ENCODE data around the gene WDR17. TPM values are rescaled to one million over a fixed set of nuclear protein-coding genes. Genes with fewer than 3 reads are reported as not detected.

The WDR17 gene
- total and polyA plus RNA-seq, 2 of the 13 experiments (the other 11 are each of a cell fraction or from before 2014, with no cell fraction given) = not detected

- TF ChIP-seq ZNF510 (CRISPR knock-in tag; IDR thresholded peaks at IDR 0.05; ENCODE audit: low read depth) = no peak
- no peak for TF ChIP-seq ZFP82 (CRISPR knock-in tag; IDR thresholded peaks at IDR 0.05; ENCODE audit: borderline replicate concordance)
- no peak for TF ChIP-seq CREM (IDR thresholded peaks at IDR 0.05)
- TF ChIP-seq CREM (CRISPR knock-in tag; IDR thresholded peaks at IDR 0.05) = no peak
- TF ChIP-seq GPBP1L1 (CRISPR knock-in tag; IDR thresholded peaks at IDR 0.05) = no peak
- TF ChIP-seq MAFK (conservative IDR thresholded peaks at IDR 0.05 in 1 of 2, IDR thresholded peaks at IDR 0.05 in 1 of 2; ENCODE audit: low read length in 2 of 2) = no peak
- TF ChIP-seq EHMT2 (IDR thresholded peaks at IDR 0.05; ENCODE audit: borderline replicate concordance, low read depth, low read length) = peak; percentile 59; the same call in 1 of the 2 replicates
- TF ChIP-seq TOPORS (CRISPR knock-in tag; IDR thresholded peaks at IDR 0.05) = no peak
- TF ChIP-seq ZNF75D (CRISPR knock-in tag; IDR thresholded peaks at IDR 0.05; ENCODE audit: borderline replicate concordance) = no peak
- TF ChIP-seq, protein P1, sequence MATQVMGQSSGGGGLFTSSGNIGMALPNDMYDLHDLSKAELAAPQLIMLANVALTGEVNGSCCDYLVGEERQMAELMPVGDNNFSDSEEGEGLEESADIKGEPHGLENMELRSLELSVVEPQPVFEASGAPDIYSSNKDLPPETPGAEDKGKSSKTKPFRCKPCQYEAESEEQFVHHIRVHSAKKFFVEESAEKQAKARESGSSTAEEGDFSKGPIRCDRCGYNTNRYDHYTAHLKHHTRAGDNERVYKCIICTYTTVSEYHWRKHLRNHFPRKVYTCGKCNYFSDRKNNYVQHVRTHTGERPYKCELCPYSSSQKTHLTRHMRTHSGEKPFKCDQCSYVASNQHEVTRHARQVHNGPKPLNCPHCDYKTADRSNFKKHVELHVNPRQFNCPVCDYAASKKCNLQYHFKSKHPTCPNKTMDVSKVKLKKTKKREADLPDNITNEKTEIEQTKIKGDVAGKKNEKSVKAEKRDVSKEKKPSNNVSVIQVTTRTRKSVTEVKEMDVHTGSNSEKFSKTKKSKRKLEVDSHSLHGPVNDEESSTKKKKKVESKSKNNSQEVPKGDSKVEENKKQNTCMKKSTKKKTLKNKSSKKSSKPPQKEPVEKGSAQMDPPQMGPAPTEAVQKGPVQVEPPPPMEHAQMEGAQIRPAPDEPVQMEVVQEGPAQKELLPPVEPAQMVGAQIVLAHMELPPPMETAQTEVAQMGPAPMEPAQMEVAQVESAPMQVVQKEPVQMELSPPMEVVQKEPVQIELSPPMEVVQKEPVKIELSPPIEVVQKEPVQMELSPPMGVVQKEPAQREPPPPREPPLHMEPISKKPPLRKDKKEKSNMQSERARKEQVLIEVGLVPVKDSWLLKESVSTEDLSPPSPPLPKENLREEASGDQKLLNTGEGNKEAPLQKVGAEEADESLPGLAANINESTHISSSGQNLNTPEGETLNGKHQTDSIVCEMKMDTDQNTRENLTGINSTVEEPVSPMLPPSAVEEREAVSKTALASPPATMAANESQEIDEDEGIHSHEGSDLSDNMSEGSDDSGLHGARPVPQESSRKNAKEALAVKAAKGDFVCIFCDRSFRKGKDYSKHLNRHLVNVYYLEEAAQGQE (IDR thresholded peaks at IDR 0.05; ENCODE audit: borderline replicate concordance in 1 of 2, low read depth in 1 of 2, low read length in 2 of 2) = no peak
- no peak for TF ChIP-seq MEIS1 (CRISPR knock-in tag; IDR thresholded peaks at IDR 0.05; ENCODE audit: borderline replicate concordance)
- TF ChIP-seq THYN1 (CRISPR knock-in tag; IDR thresholded peaks at IDR 0.05; ENCODE audit: borderline replicate concordance, low read depth) = no peak
- no peak for TF ChIP-seq NR2F1 (CRISPR knock-in tag; IDR thresholded peaks at IDR 0.05)
- peak; percentile 66 for TF ChIP-seq ELF3 (CRISPR knock-in tag; IDR thresholded peaks at IDR 0.05)
- peak; percentile 60; the same call in 1 of the 2 replicates for TF ChIP-seq PHF20 (CRISPR knock-in tag; IDR thresholded peaks at IDR 0.05)
- no peak for TF ChIP-seq RFXANK (CRISPR knock-in tag; IDR thresholded peaks at IDR 0.05)
- TF ChIP-seq ZNF253 (CRISPR knock-in tag; IDR thresholded peaks at IDR 0.05; ENCODE audit: borderline replicate concordance) = no peak
- TF ChIP-seq POGK (CRISPR knock-in tag; conservative IDR thresholded peaks at IDR 0.05) = 0 out of 2 replicates have a peak, but pooled peaks have one; percentile 43
- TF ChIP-seq GATAD2A (CRISPR knock-in tag; IDR thresholded peaks at IDR 0.05) = peak; percentile 22; the same call in 1 of the 2 replicates
- TF ChIP-seq, protein P2, sequence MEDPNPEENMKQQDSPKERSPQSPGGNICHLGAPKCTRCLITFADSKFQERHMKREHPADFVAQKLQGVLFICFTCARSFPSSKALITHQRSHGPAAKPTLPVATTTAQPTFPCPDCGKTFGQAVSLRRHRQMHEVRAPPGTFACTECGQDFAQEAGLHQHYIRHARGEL (CRISPR knock-in tag; IDR thresholded peaks at IDR 0.05) = no peak
- no peak for TF ChIP-seq ETV6 (CRISPR knock-in tag; conservative IDR thresholded peaks at IDR 0.05)
- TF ChIP-seq ZBTB20 (CRISPR knock-in tag; IDR thresholded peaks at IDR 0.05; ENCODE audit: borderline replicate concordance, low read depth) = no peak
- TF ChIP-seq KDM2A (CRISPR knock-in tag; IDR thresholded peaks at IDR 0.05; ENCODE audit: borderline replicate concordance, low read depth) = peak; percentile 57; the same call in 1 of the 2 replicates
Measured at GRCh38 chr4:176195184-176195978, 129.7 kb downstream of the WDR17 start, which contains the start of gene SPATA4 (continued).
